IMR-90 (cell line): Measurements from ENCODE around the gene ACTL9. TPM values are rescaled to one million over a fixed set of nuclear protein-coding genes. Genes with fewer than 3 reads are reported as not detected.

Source experiments
- ATAC-seq: fragments of 200-7000 bp; cut with Tn5 transposase; 2 replicates; pipeline ENCODE4 v1.9.1; 2020; ENCODE audit warnings: low read depth, mild to moderate bottlenecking, moderate library complexity
- BruUV-seq: library from RNA; stranded (reverse); fragments of 400-500 nt; replicated peaks from 2 replicates; lab custom pipeline; 2021; lab: Mats Ljungman, UMichigan
- CTCF ChIA-PET: fragments of 300-600 bp; formaldehyde crosslinking; extraction: SDS; loops from one replicate; lab custom pipeline; 2021; ENCODE audit warnings: antibody characterized with exemption; lab: Yijun Ruan, JAX
- POLR2A ChIA-PET: fragments of 300-600 bp; sonication (Branson Sonifier 250); formaldehyde crosslinking; loops from one replicate; lab custom pipeline; 2022; ENCODE audit warnings: antibody characterized with exemption; ENCODE audit not compliant: unreplicated experiment; lab: Charles Lee
- DNase-seq: peaks from one replicate; pipeline ENCODE4 v3.0.0; 2013
- H2AFZ ChIP-seq: replicated peaks from 2 replicates; pipeline ENCODE3; 2013; ENCODE audit warnings: low read length, mild to moderate bottlenecking; ENCODE audit not compliant: poor library complexity
- H2AK5ac ChIP-seq: 2 replicates; pipeline ENCODE4 v1.6.1; 2013; ENCODE audit warnings: low read depth, low read length, inconsistent platforms
- H2AK9ac ChIP-seq: replicated peaks from 2 replicates; pipeline ENCODE3; 2013; ENCODE audit warnings: mild to moderate bottlenecking, low read depth, low read length, moderate library complexity; ENCODE audit not compliant: poor library complexity
- H2BK120ac ChIP-seq: 2 replicates; pipeline ENCODE4 v1.6.1; 2013; ENCODE audit warnings: low read depth, low read length, inconsistent platforms
- H2BK15ac ChIP-seq: 3 replicates; pipeline ENCODE4 v1.6.1; 2013; ENCODE audit warnings: low read depth, low read length, inconsistent platforms
- H2BK20ac ChIP-seq: 2 replicates; pipeline ENCODE4 v1.6.1; 2013; ENCODE audit warnings: low read depth, mild to moderate bottlenecking, inconsistent platforms, low read length, moderate library complexity
- H2BK5ac ChIP-seq: 2 replicates; pipeline ENCODE4 v1.6.1; 2013; ENCODE audit warnings: mild to moderate bottlenecking, low read depth, low read length, inconsistent platforms; ENCODE audit not compliant: poor library complexity, severe bottlenecking
- H3K14ac ChIP-seq: replicated peaks from 2 replicates; pipeline ENCODE4 v1.6.1; 2013; ENCODE audit warnings: low read depth, low read length, inconsistent platforms
- H3K18ac ChIP-seq: 2 replicates; pipeline ENCODE4 v1.6.1; 2013; ENCODE audit warnings: low read depth, low read length, control low read depth
- H3K23ac ChIP-seq: 2 replicates; pipeline ENCODE4 v1.6.1; 2013; ENCODE audit warnings: low read depth, low read length, inconsistent platforms
- H3K27ac ChIP-seq: 2 replicates; pipeline ENCODE4 v1.5.1; 2013; ENCODE audit warnings: mild to moderate bottlenecking, control low read depth, low read length; ENCODE audit not compliant: insufficient read depth
- H3K27me3 ChIP-seq: 2 replicates; pipeline ENCODE4 v1.6.1; 2013; ENCODE audit warnings: low read length; ENCODE audit not compliant: control insufficient read depth, insufficient read depth
- H3K36me3 ChIP-seq: 2 replicates; pipeline ENCODE4 v1.6.1; 2013; ENCODE audit warnings: low read length, mixed read lengths; ENCODE audit not compliant: control insufficient read depth, insufficient read depth
- H3K4ac ChIP-seq: 2 replicates; pipeline ENCODE4 v1.6.1; 2013; ENCODE audit warnings: low read depth, low read length, inconsistent platforms
- H3K4me1 ChIP-seq: 2 replicates; pipeline ENCODE4 v1.6.1; 2013; ENCODE audit warnings: low read length, mixed read lengths; ENCODE audit not compliant: control insufficient read depth, insufficient read depth
- H3K4me2 ChIP-seq: 2 replicates; pipeline ENCODE4 v1.6.1; 2013; ENCODE audit warnings: low read depth, mild to moderate bottlenecking, control low read depth, low read length, moderate library complexity
- H3K4me3 ChIP-seq: 2 replicates; pipeline ENCODE4 v1.5.1; 2013; ENCODE audit warnings: low read depth, mild to moderate bottlenecking, control low read depth, low read length, moderate library complexity; ENCODE audit not compliant: insufficient read depth
- H3K56ac ChIP-seq: 2 replicates; pipeline ENCODE4 v1.6.1; 2013; ENCODE audit warnings: low read length, inconsistent platforms; ENCODE audit not compliant: insufficient read depth; ENCODE audit errors: extremely low read depth
- H3K79me1 ChIP-seq, 2 experiments: 2 replicates each; pipeline ENCODE4 v1.6.1; 2013; ENCODE audit warnings: low read length in 2 of 2, inconsistent platforms in 1 of 2, low read depth in 1 of 2
- H3K9ac ChIP-seq: 2 replicates; pipeline ENCODE4 v1.6.1; 2013; ENCODE audit warnings: low read depth, low read length, control low read depth
- H3K9me1 ChIP-seq: 2 replicates; pipeline ENCODE4 v1.6.1; 2013; ENCODE audit warnings: low read length, inconsistent platforms; ENCODE audit not compliant: insufficient read depth
- H3K9me3 ChIP-seq: 2 replicates; pipeline ENCODE4 v1.6.1; 2013; ENCODE audit warnings: low read length; ENCODE audit not compliant: control insufficient read depth, insufficient read depth
- H4K20me1 ChIP-seq: 2 replicates; pipeline ENCODE4 v1.6.1; 2013; ENCODE audit warnings: low read length, inconsistent platforms; ENCODE audit not compliant: insufficient read depth
- H4K5ac ChIP-seq: 2 replicates; pipeline ENCODE4 v1.6.1; 2013; ENCODE audit warnings: mild to moderate bottlenecking, low read depth, low read length, control low read depth
- H4K8ac ChIP-seq, 2 experiments: 2 replicates each; pipeline ENCODE4 v1.6.1; 2013; ENCODE audit warnings: low read depth in 2 of 2, low read length in 2 of 2, control low read depth in 1 of 2, inconsistent platforms in 1 of 2
- H4K91ac ChIP-seq: 2 replicates; pipeline ENCODE4 v1.6.1; 2013; ENCODE audit warnings: low read depth, low read length, inconsistent platforms; ENCODE audit not compliant: insufficient read depth
- CEBPB ChIP-seq: IDR thresholded peaks from 2 replicates; pipeline ENCODE4 v1.6.1; 2012; ENCODE audit warnings: low read depth, low read length, improper control_type of control experiment
- CHD1 ChIP-seq: IDR thresholded peaks from 2 replicates; pipeline ENCODE4 v1.6.1; 2012; ENCODE audit warnings: low read depth, low read length, improper control_type of control experiment
- FOS ChIP-seq: fragments of 150-350 bp; IDR thresholded peaks from 2 replicates; pipeline ENCODE4 v1.6.1; 2016; ENCODE audit warnings: low read depth, low read length
- MAFK ChIP-seq: IDR thresholded peaks from 2 replicates; pipeline ENCODE4 v1.6.1; 2012; ENCODE audit warnings: low read depth, low read length, improper control_type of control experiment
- MAZ ChIP-seq: IDR thresholded peaks from 2 replicates; pipeline ENCODE4 v1.6.1; 2012; ENCODE audit warnings: low read depth, mild to moderate bottlenecking, low read length, improper control_type of control experiment, moderate library complexity, borderline replicate concordance
- POLR2A ChIP-seq: IDR thresholded peaks from 2 replicates; pipeline ENCODE4 v1.6.1; 2012; ENCODE audit warnings: mild to moderate bottlenecking, low read depth, low read length
- SMC3 ChIP-seq: fragments of 150-350 bp; IDR thresholded peaks from 2 replicates; pipeline ENCODE4 v1.6.1; 2016; ENCODE audit warnings: low read depth, mild to moderate bottlenecking, antibody characterized with exemption, low read length, moderate library complexity
- whole genome bisulfite sequencing, 2 experiments: methylation state at CpG; one replicate each; pipeline versions ENCODE4 v1.1.5 to v1.1.7; 2013; ENCODE audit warnings: missing lambda C conversion rate in 2 of 2; ENCODE audit not compliant: insufficient read length in 1 of 2; ENCODE audit errors: extremely low coverage in 2 of 2; 5-methylcytosine and 5-hydroxymethylcytosine counted together
- dilution Hi-C: fragments of 300-500 bp; cut with HindIII; formaldehyde crosslinking; loops from one replicate; pipeline ENCODE4 v1.14.3; 2018; ENCODE audit warnings: low sequenced_read_pairs; ENCODE audit not compliant: unreplicated experiment
- in situ Hi-C: fragments of 300-500 bp; cut with MboI; formaldehyde crosslinking; loops from 3 replicates; pipeline ENCODE4 v1.14.3; 2019; ENCODE audit warnings: low sequenced_read_pairs, inconsistent platforms, mixed read lengths
- intact Hi-C: fragments of 100-400 bp; cut with micrococcal nuclease; formaldehyde crosslinking; loops from 2 replicates; pipeline ENCODE4 v1.10.0; 2022
- polyA plus RNA-seq, 3 experiments: library from polyadenylated mRNA; depleted of rRNA; stranded (reverse); fragments of >200 nt; gene quantifications; 2 replicates each; pipeline ENCODE4 v1.2.3, GENCODE V29; 2012; ENCODE audit warnings: low replicate concordance in 1 of 3
- total RNA-seq: library from RNA; depleted of rRNA; stranded (reverse); fragments of >200 nt; gene quantifications from 2 replicates; pipeline ENCODE4 v1.2.3, GENCODE V29; 2012
- TF ChIP-seq, protein P1 (sequence below): fragments of 150-350 bp; IDR thresholded peaks from 2 replicates; pipeline ENCODE4 v1.6.1; 2017; ENCODE audit warnings: mild to moderate bottlenecking, antibody characterized with exemption, low read length, low read depth
- TF ChIP-seq, protein P2 (sequence below): conservative IDR thresholded peaks from 2 replicates; pipeline ENCODE4 v1.5.1; 2012; ENCODE audit warnings: mild to moderate bottlenecking, low read depth, low read length, improper control_type of control experiment
- TF ChIP-seq, protein P3 (sequence below): fragments of 150-350 bp; IDR thresholded peaks from 2 replicates; pipeline ENCODE4 v1.6.1; 2016; ENCODE audit warnings: low read depth, mild to moderate bottlenecking, low read length, moderate library complexity, borderline replicate concordance

ACTL9 gene
- total and polyA plus RNA-seq, 2 of the 4 experiments (the other 2 are of a cell fraction) = not detected

DNA sequence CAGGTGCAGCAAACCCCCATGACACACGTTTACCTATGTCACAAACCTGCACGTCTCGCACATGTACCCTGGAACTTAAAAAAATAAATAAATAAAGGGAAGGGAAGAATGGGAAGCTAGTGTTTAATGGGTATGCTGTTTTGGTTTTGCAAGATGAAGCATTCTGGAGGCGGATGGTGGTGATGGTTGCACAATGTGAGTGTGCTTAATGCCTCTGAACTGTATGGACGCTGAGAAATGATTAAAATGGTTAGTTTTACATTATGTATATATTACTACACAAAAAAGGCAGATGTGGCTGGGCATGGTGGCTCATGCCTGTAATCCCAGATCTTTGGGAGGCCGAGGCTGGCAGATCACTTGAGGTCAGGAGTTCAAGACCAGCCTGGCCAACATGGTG lies 50.4 kb downstream of the ACTL9 start:
- H2AFZ ChIP-seq = no peak overlapping the region
- CTCF ChIA-PET = no interaction called here
- no peak overlapping the region for H3K4me3 ChIP-seq
- intact Hi-C loops = no loop called here
- POLR2A ChIA-PET = no interaction called here
- H3K4me2 ChIP-seq = no peak overlapping the region
- WGBS, 2 experiments = no CpG with 5 or more reads among the region's 6 CpGs
- H4K91ac ChIP-seq = no peak overlapping the region
- no peaks in the 10 kb centered on the region for H3K79me1 ChIP-seq
- H3K4me1 ChIP-seq = no peaks in the 10 kb centered on the region
- no peak overlapping the region for H3K18ac ChIP-seq
- no peak overlapping the region for H2BK15ac ChIP-seq
- H3K23ac ChIP-seq = no peak overlapping the region
- H3K4ac ChIP-seq = no peak overlapping the region
- H3K27ac ChIP-seq = no peak overlapping the region
- peaks cover 8% of the 10 kb centered on the region for H3K27me3 ChIP-seq
- TF ChIP-seq, protein P1, sequence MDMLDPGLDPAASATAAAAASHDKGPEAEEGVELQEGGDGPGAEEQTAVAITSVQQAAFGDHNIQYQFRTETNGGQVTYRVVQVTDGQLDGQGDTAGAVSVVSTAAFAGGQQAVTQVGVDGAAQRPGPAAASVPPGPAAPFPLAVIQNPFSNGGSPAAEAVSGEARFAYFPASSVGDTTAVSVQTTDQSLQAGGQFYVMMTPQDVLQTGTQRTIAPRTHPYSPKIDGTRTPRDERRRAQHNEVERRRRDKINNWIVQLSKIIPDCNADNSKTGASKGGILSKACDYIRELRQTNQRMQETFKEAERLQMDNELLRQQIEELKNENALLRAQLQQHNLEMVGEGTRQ = no peak
- TF ChIP-seq CEBPB = no peak; the same call in 1 of the 2 replicates
- TF ChIP-seq FOS = no peak
- TF ChIP-seq MAZ = no peak
- TF ChIP-seq POLR2A = no peak
- TF ChIP-seq SMC3 = no peak
- no peak for TF ChIP-seq CHD1
- TF ChIP-seq MAFK = no peak
- TF ChIP-seq, protein P2, sequence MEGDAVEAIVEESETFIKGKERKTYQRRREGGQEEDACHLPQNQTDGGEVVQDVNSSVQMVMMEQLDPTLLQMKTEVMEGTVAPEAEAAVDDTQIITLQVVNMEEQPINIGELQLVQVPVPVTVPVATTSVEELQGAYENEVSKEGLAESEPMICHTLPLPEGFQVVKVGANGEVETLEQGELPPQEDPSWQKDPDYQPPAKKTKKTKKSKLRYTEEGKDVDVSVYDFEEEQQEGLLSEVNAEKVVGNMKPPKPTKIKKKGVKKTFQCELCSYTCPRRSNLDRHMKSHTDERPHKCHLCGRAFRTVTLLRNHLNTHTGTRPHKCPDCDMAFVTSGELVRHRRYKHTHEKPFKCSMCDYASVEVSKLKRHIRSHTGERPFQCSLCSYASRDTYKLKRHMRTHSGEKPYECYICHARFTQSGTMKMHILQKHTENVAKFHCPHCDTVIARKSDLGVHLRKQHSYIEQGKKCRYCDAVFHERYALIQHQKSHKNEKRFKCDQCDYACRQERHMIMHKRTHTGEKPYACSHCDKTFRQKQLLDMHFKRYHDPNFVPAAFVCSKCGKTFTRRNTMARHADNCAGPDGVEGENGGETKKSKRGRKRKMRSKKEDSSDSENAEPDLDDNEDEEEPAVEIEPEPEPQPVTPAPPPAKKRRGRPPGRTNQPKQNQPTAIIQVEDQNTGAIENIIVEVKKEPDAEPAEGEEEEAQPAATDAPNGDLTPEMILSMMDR = no peak
- TF ChIP-seq, protein P3, sequence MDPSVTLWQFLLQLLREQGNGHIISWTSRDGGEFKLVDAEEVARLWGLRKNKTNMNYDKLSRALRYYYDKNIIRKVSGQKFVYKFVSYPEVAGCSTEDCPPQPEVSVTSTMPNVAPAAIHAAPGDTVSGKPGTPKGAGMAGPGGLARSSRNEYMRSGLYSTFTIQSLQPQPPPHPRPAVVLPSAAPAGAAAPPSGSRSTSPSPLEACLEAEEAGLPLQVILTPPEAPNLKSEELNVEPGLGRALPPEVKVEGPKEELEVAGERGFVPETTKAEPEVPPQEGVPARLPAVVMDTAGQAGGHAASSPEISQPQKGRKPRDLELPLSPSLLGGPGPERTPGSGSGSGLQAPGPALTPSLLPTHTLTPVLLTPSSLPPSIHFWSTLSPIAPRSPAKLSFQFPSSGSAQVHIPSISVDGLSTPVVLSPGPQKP = no peak
- H4K5ac ChIP-seq = no peak overlapping the region
- DNase-seq (no peak), ATAC-seq (no peak)
- H3K9ac ChIP-seq = no peak overlapping the region
- no peak overlapping the region for H3K56ac ChIP-seq
- H2BK120ac ChIP-seq = no peak overlapping the region
- no peaks in the 10 kb centered on the region for H3K36me3 ChIP-seq
- H4K8ac ChIP-seq = no peak overlapping the region
- H2AK9ac ChIP-seq = no peak overlapping the region
- BruUV-seq = no TSS peak
- no peak overlapping the region for H2AK5ac ChIP-seq
- H3K14ac ChIP-seq = no peak overlapping the region
- dilution Hi-C loops = no loop called here
- no peaks in the 10 kb centered on the region for H4K20me1 ChIP-seq
- H3K9me1 ChIP-seq = no peaks in the 10 kb centered on the region
- no peak overlapping the region for H2BK5ac ChIP-seq
- in situ Hi-C loops = no loop called here
- no peak overlapping the region for H2BK20ac ChIP-seq
- H3K9me3 ChIP-seq = no peaks in the 10 kb centered on the region
